ENCODE results near the gene C11orf65.

- TF ChIP-seq, protein P1, sequence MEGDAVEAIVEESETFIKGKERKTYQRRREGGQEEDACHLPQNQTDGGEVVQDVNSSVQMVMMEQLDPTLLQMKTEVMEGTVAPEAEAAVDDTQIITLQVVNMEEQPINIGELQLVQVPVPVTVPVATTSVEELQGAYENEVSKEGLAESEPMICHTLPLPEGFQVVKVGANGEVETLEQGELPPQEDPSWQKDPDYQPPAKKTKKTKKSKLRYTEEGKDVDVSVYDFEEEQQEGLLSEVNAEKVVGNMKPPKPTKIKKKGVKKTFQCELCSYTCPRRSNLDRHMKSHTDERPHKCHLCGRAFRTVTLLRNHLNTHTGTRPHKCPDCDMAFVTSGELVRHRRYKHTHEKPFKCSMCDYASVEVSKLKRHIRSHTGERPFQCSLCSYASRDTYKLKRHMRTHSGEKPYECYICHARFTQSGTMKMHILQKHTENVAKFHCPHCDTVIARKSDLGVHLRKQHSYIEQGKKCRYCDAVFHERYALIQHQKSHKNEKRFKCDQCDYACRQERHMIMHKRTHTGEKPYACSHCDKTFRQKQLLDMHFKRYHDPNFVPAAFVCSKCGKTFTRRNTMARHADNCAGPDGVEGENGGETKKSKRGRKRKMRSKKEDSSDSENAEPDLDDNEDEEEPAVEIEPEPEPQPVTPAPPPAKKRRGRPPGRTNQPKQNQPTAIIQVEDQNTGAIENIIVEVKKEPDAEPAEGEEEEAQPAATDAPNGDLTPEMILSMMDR (tag by site-specific recombination; IDR thresholded peaks at IDR 0.05): no peak
- TF ChIP-seq SP7 (tag by site-specific recombination; IDR thresholded peaks at IDR 0.05): no peak
- TF ChIP-seq YY1 (tag by site-specific recombination; IDR thresholded peaks at IDR 0.05): no peak
- TF ChIP-seq, protein P2, sequence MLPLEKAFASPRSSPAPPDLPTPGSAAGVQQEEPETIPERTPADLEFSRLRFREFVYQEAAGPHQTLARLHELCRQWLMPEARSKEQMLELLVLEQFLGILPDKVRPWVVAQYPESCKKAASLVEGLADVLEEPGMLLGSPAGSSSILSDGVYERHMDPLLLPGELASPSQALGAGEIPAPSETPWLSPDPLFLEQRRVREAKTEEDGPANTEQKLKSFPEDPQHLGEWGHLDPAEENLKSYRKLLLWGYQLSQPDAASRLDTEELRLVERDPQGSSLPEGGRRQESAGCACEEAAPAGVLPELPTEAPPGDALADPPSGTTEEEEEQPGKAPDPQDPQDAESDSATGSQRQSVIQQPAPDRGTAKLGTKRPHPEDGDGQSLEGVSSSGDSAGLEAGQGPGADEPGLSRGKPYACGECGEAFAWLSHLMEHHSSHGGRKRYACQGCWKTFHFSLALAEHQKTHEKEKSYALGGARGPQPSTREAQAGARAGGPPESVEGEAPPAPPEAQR (tag by site-specific recombination; IDR thresholded peaks at IDR 0.05): no peak
- no peak for TF ChIP-seq ZNF341 (tag by site-specific recombination; IDR thresholded peaks at IDR 0.05; ENCODE audit: low read depth)
- no peak for TF ChIP-seq ZNF324 (tag by site-specific recombination; IDR thresholded peaks at IDR 0.05)
- TF ChIP-seq REST (tag by site-specific recombination; IDR thresholded peaks at IDR 0.05): no peak
- TF ChIP-seq OVOL3 (tag by site-specific recombination; IDR thresholded peaks at IDR 0.05): no peak
- no peak for TF ChIP-seq ZNF274 (IDR thresholded peaks at IDR 0.05; ENCODE audit: low read length)
- no peak for TF ChIP-seq ZNF274 (tag by site-specific recombination; IDR thresholded peaks at IDR 0.05; ENCODE audit: borderline replicate concordance)
- TF ChIP-seq ZSCAN30 (tag by site-specific recombination; IDR thresholded peaks at IDR 0.05): no peak
Observed at GRCh38 chr11:108486331-108486730, 19.0 kb upstream of the C11orf65 start.

Measured in HEK293 (cell line).